Central memory CD8-positive, alpha-beta T cell (primary cell): ENCODE data around the gene PLEK2.
"Not testable (repeated sequence)": the region's sequence is repeated elsewhere in the genome, so short reads cannot be mapped to it uniquely, and the experiment has no call there.

ENCODE experiments used
- ATAC-seq: fragments of 150-1000 bp; cut with Tn5 transposase; replicated peaks from 2 replicates; pipeline ENCODE4 v1.10.0; 2022; ENCODE audit warnings: mild to moderate bottlenecking, moderate FRiP score, moderate number of reproducible peaks; ENCODE audit not compliant: poor library complexity, severe bottlenecking; ENCODE audit errors: extremely low read depth
- DNase-seq, 2 donors: peaks; one replicate each; pipeline ENCODE4 v3.0.0; 2021; ENCODE audit warnings: low spot score in 2 of 2
- H3K27ac Mint-ChIP-seq: one replicate; pipeline ENCODE4 v1.8.0; 2022; ENCODE audit warnings: low read depth, mild to moderate bottlenecking, moderate library complexity, mixed read lengths
- H3K27me3 Mint-ChIP-seq: one replicate; pipeline ENCODE4 v1.8.0; 2022; ENCODE audit warnings: mixed read lengths
- H3K36me3 Mint-ChIP-seq: one replicate; pipeline ENCODE4 v1.8.0; 2022; ENCODE audit warnings: mild to moderate bottlenecking, moderate library complexity, mixed read lengths; ENCODE audit not compliant: insufficient read depth
- H3K4me1 Mint-ChIP-seq: one replicate; pipeline ENCODE4 v1.8.0; 2022; ENCODE audit warnings: mixed read lengths
- H3K4me3 Mint-ChIP-seq: one replicate; pipeline ENCODE4 v1.8.0; 2022; ENCODE audit warnings: mild to moderate bottlenecking, moderate library complexity, mixed read lengths
- H3K9me3 Mint-ChIP-seq: one replicate; pipeline ENCODE4 v1.8.0; 2022; ENCODE audit warnings: mixed read lengths

The PLEK2 gene

DNA sequence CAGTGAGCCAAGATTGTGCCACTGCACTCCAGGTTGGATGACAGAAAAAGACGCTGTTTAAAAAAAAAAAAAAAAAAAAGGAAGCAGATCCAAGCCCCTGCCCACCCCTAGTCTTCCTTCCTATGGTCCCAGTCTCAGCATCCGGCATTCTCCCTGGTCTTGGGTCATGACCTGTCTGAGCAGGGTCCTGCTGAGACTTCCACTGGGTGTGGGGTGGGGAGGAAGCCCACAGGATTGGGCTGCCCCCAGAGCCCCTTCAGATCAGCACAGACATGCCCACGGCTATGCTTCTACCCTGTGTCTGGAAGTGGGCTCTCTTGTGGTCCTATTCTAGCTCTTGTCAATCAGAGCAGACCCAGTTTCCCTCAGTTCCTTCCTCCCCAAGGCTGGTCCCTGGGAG, 12.6 kb upstream of the PLEK2 start:
- no peaks in the 10 kb centered on the region for H3K4me1 Mint-ChIP-seq
- no peak for ATAC-seq
- peaks cover 22% of the 10 kb centered on the region for H3K27me3 Mint-ChIP-seq
- no peaks in the 10 kb centered on the region for H3K36me3 Mint-ChIP-seq
- no peak overlapping the region for H3K27ac Mint-ChIP-seq
- H3K9me3 Mint-ChIP-seq = no peaks in the 10 kb centered on the region
- no peak for DNase-seq
- no peak overlapping the region for H3K4me3 Mint-ChIP-seq

DNA sequence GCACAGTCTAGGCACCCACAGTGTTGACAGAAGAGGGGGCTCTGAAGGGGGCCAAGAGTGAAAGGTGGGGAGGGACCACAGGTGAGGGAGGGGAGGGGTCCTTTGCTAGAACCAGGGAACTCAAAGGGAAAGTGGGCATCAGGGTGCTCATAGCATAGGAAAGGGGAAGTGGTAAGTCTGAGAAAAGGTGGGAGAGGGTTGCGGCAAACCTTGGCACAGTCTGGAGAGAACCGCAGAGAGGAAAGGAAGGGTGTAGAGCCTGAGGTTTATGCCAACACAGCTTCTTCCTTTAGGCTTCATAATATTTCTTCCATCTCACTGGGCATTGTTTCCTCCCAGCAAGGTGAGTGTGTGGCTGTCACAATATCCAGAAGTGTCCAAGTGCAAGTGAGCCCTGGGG, 11.5 kb upstream of the PLEK2 start:
- no peak for ATAC-seq
- H3K36me3 Mint-ChIP-seq = peaks cover under 1% of the 10 kb centered on the region

DNA sequence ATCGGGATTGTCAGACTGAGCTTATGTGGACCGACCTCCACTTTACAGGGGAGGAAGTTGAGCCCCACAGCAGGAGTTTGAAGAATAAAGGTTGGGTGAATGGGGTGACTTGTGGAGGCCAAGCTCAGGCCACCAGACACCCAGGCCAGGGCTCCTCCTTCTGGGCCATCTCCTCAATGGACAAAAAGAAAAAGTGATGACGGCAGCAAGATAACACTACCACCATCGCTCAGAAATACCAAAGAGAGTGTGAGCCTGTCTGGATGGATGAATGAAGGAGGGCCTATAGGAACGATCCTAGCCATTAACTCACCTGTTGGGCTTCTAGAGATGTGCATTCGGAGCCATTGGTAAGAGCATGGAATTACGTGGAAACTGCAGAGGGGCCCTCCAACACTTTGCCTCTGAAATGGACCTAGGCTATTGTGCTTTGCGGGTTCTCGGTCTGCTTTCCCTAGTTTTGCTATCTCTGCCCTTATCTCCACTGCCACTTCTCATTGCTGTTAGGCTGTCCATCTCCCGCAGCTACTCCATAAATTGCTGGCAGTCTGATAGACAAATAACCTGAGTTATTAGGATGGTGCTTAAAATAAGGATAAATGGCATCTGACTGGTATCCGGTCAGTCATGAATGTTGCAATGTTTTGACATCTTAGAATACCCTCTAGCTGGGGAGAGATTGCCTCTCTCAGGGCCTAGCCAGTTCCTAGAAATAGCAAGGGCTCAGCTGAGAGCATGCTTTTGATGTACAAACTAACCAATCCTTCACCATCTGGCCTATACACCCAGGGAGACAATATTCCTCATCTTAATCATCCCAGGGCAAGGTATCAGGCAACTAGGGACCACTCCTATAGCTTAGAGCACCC, 9.6 kb upstream of the PLEK2 start:
- H3K9me3 Mint-ChIP-seq = no peaks in the 10 kb centered on the region
- no peak overlapping the region for H3K27ac Mint-ChIP-seq
- DNase-seq (no peak), ATAC-seq (no peak)
- no peak overlapping the region for H3K4me3 Mint-ChIP-seq
- H3K27me3 Mint-ChIP-seq = peaks cover 22% of the 10 kb centered on the region
- H3K4me1 Mint-ChIP-seq = no peaks in the 10 kb centered on the region
- peaks cover 2% of the 10 kb centered on the region for H3K36me3 Mint-ChIP-seq

More for the DNA sequence above, 11.5 kb upstream of the PLEK2 start:
- Mint-ChIP-seq H3K4me3 (no peak overlapping the region), H3K4me1 (no peaks in the 10 kb centered on the region), H3K27me3 (peaks cover 22% of the 10 kb centered on the region), H3K9me3 (no peaks in the 10 kb centered on the region), H3K27ac (no peak overlapping the region)
- no peak for DNase-seq

DNA sequence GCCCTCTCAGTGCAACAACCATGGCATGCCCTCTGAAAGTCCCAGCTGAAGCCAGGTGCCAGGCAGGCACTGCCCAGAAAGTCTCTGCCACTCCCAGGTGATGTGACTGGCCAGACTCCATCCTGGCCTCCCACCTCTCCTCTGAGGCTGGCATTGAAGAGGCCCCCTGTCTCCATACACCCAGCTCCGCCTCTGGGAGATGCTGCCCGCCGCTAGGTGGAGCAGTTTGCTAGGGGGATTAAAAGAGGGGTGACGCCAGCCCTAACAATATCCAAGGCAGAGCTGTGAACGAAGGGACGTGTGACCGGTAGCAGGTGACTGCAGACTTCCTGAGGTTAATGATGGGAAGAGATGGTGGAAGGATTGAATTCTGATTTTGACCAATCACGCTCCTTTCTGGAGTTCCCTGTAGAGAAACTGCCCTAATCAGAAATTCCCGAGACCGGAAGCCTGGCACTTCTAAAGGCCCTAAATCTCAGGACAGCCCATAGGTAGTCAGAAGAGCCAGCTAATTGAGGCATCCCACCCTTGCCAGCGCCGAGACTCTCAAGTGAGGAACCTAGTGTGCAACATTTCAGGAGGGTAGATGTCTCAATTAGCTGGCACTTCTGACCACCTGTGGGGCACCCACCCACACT, 8.3 kb upstream of the PLEK2 start:
- DNase-seq (no peak), ATAC-seq (no peak)
- Mint-ChIP-seq H3K4me3 (no peak overlapping the region), H3K36me3 (peaks cover 2% of the 10 kb centered on the region), H3K4me1 (no peaks in the 10 kb centered on the region), H3K9me3 (no peaks in the 10 kb centered on the region), H3K27me3 (peaks cover 19% of the 10 kb centered on the region), H3K27ac (no peak overlapping the region)

DNA sequence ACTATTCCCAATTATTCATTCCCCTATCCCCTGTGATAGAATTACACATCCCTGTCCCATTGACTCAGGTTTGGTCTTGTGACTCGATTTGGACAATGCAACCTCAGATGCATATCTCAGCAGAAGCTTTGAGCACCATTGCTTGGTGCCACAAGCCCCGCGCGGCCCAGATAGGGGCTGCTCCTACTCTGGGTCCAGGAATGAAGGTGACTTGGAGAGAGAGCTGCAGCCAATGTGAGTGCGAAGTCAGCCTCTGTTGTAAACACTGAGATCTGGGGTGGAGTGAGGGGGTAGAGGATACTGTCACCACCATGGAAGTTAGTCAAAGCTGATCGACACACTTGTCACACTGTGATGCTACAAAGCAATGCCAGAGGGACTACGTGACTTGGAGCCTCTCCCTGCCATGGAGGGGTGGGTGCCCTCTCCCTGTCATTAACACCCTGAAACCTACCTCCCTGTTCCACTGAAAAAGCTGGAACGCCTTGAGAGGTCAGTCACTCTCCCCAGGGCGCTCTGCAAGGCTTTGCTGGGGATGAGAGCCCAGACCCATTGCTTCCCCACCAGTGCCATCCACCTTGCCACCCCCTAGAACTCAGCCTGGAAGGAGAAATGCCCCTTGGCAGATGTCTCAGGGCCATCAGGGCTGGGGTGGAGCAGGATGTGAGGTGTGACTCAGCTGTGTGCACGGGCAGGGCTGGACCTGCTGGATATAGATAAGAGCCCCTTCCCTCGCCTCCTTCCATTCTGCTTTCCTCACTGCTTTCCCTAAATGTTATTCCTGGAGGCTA, 6.6 kb upstream of the PLEK2 start:
- DNase-seq (no peak), ATAC-seq (no peak)
- Mint-ChIP-seq H3K27me3 (peaks cover 5% of the 10 kb centered on the region), H3K27ac (no peak overlapping the region), H3K36me3 (peaks cover 2% of the 10 kb centered on the region), H3K4me3 (no peak overlapping the region), H3K9me3 (no peaks in the 10 kb centered on the region), H3K4me1 (no peaks in the 10 kb centered on the region)

DNA sequence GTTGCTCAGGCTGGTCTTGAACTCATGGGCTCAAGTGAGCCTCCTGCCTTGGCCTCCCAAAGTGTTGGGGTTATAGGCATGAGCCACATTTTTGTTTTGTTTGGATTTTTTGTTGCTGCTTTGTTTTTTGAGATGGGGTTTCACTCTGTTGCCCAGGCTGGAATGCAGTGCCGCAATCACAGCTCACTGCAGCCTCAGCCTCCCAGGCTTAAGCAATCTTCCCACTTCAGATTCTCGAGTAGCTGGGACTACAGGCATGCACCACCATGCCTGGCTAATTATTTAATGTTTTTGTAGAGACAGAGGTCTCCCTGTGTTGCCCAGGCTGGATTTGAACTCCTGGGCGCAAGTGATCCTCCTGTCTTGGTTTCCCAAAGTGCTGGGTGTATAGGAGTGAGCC, 5.7 kb upstream of the PLEK2 start:
- Mint-ChIP-seq H3K4me3 (no peak overlapping the region), H3K27ac (no peak overlapping the region), H3K4me1 (no peaks in the 10 kb centered on the region), H3K36me3 (peaks cover 2% of the 10 kb centered on the region), H3K9me3 (no peaks in the 10 kb centered on the region), H3K27me3 (no peaks in the 10 kb centered on the region)
- DNase-seq (no peak), ATAC-seq (no peak)

DNA sequence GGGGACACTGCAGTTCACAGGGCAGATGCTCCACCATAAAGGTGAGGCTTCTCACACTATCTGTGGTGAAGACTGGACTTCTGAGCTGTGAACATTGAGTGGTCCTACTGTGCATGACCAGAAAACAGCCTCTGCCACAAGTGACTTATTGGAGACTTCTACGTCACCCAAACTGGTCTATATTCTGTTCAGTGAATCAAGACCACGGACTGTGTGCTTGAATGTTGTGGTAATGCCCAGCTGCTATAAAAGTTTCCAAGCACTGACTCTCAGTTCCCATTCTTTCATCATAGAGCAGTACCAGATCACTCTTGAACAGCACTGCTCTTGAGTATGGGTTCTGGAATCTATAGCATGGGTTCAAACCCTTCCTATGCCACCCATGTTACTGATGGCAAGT, 4.8 kb upstream of the PLEK2 start:
- H3K27ac Mint-ChIP-seq = no peak overlapping the region

DNA sequence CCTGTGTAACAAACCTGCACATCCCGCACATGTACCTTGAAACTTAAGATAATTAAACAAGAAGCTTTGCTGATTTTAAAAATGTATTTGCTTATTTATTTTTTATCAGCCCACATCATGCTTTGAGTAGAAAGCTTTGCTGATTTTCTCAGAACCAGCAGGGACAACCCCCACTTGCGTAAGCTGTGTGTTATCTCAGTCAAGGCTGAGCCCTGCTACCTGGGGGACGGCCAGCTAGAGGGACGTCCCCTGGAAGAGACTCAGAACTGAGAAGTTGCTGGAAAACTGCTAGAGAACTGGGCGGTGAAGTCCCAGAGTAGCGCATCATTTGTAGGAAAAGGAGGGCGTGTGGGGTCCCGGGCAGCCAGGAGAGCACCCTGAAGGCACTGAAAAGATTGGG, 4.1 kb upstream of the PLEK2 start:
- no peak overlapping the region for H3K27ac Mint-ChIP-seq
- no peak for ATAC-seq
- DNase-seq = no peak

More for the DNA sequence above, 4.8 kb upstream of the PLEK2 start:
- Mint-ChIP-seq H3K9me3 (no peaks in the 10 kb centered on the region), H3K36me3 (peaks cover 2% of the 10 kb centered on the region), H3K4me1 (peaks cover 5% of the 10 kb centered on the region), H3K27me3 (peaks cover 7% of the 10 kb centered on the region), H3K4me3 (no peak overlapping the region)
- ATAC-seq = no peak
- DNase-seq = no peak

DNA sequence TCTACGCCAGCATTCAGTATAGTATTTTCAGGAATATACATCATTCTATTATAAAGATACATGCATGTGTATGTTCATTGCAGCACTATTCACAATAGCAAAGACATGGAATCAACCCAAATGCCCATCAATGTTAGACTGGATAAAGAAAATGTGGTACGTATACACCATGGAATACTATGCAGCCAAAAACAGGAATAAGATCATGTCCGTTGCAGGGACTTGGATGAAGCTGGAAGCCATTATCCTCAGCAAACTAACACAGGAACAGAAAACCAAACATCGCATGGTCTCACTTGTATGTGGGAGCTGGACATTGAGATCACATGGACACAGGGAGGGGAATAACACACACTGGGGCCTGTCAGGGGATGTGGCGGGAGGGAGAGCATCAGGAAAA, 3.6 kb upstream of the PLEK2 start:
- not testable (repeated sequence) for DNase-seq, H3K36me3 Mint-ChIP-seq, ATAC-seq, H3K4me1 Mint-ChIP-seq, H3K9me3 Mint-ChIP-seq, H3K4me3 Mint-ChIP-seq, H3K27ac Mint-ChIP-seq
- peaks cover 19% of the 10 kb centered on the region for H3K27me3 Mint-ChIP-seq

More for the DNA sequence above, 4.1 kb upstream of the PLEK2 start:
- Mint-ChIP-seq H3K27me3 (peaks cover 14% of the 10 kb centered on the region), H3K36me3 (peaks cover 2% of the 10 kb centered on the region), H3K4me3 (no peak overlapping the region), H3K4me1 (peaks cover 5% of the 10 kb centered on the region), H3K9me3 (no peaks in the 10 kb centered on the region)

DNA sequence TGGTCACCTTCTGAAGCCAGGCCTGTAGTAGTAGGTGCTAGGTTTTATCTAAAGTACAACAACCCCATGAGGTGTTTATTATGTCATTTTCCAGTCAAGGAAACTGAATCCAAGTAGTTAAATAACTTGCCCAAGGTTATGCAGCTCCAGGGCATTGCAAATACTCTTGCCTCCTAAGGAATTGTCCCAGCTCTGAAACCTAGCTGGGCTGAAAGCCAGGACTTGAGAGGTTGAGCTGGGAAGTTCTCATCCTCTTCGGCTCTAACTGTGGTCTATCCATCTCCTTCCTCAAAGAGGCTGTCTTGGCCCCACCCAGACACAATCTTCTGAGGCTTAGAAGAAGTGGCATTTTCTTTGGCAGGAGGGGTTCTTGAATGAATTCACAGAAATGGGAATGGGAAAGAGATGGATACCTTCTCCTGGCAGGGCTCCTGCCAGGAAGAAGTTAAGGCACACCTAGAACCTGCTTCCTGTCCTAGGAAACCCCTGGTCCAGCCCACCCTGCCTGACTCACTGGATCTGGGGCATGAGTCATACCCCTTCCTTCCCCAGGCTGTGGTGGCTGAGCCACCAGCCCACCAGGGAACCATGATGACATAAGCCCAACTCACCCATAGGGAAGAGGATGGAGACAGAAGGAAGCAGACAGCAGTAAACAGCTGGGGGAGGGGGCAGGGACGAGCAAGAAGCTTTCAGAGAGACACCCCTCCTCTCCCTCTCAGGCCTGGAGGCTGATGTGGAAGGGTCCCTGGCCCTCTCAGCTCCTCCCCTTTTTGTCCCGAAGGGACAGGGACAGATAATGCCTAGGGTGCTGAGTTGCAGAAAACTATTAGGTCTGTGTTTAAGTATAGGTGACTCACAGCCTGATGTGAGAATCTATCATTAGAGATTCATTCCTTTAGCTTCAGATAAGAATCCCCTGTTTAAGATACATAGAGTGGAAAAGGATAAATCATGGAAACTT, 2.1 kb upstream of the PLEK2 start:
- Mint-ChIP-seq H3K4me3 (no peak overlapping the region), H3K27ac (no peak overlapping the region), H3K27me3 (peaks cover 25% of the 10 kb centered on the region), H3K36me3 (peaks cover 2% of the 10 kb centered on the region), H3K9me3 (no peaks in the 10 kb centered on the region), H3K4me1 (peaks cover 5% of the 10 kb centered on the region)
- ATAC-seq (no peak), DNase-seq (no peak)

DNA sequence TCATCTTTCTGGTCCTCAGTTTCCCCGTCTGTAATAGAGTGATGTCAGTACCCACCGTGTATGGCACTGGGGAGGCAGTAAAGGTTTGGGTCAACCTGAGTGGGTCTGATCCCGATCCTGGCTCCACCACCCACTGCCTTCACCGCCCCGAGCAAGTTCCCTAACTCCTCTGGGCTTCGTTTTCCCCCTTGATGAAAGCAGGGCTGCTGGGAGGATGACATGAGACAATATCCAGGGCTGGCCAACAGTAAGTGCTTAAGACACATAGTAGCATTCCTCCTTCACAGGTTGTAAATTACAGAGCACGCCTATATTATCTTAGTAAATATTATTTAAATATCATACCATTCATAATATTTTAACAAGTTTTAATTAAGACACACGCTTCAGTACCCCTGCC, 595 bp downstream of the PLEK2 start:
- no peak for ATAC-seq
- no peak for DNase-seq
- Mint-ChIP-seq H3K27ac (no peak overlapping the region), H3K4me1 (peaks cover 5% of the 10 kb centered on the region), H3K4me3 (no peak overlapping the region), H3K36me3 (no peaks in the 10 kb centered on the region), H3K9me3 (no peaks in the 10 kb centered on the region), H3K27me3 (peaks cover 29% of the 10 kb centered on the region)

DNA sequence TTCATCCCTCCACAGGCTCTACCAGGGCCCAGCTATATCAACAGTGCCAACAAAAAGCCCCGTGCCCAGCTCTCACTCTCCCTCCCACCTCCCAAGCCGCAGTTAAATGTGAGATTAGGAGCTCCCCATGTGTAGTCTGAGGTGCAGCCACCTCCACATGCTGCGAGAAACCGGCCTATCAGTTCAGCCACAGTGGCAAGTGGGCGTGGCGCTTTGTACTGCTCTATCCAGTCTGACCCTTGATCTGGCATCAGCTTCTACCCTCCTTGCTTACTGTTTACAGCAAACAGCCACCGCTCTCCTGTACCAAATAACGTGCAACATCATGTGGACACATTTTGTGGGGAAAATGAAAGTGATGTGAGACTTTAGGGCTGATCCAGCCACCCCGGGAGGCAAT, 1.7 kb downstream of the PLEK2 start:
- no peak overlapping the region for H3K4me3 Mint-ChIP-seq
- peaks cover 5% of the 10 kb centered on the region for H3K4me1 Mint-ChIP-seq
- no peak overlapping the region for H3K27ac Mint-ChIP-seq
- H3K36me3 Mint-ChIP-seq = no peaks in the 10 kb centered on the region
- H3K27me3 Mint-ChIP-seq = peaks cover 40% of the 10 kb centered on the region
- ATAC-seq = no peak
- no peaks in the 10 kb centered on the region for H3K9me3 Mint-ChIP-seq
- no peak for DNase-seq
